NCI-H2029 treated with DMSO at 0.1 percent for 48 hours (cell line): ENCODE data around the gene ZNF92.
"Not testable (repeated sequence)": the region's sequence is repeated elsewhere in the genome, so short reads cannot be mapped to it uniquely, and the experiment has no call there.

ENCODE experiments used
- DNase-seq: peaks from one replicate; lab custom pipeline; 2025; lab: John Stamatoyannopoulos, UW

ZNF92 gene

DNA sequence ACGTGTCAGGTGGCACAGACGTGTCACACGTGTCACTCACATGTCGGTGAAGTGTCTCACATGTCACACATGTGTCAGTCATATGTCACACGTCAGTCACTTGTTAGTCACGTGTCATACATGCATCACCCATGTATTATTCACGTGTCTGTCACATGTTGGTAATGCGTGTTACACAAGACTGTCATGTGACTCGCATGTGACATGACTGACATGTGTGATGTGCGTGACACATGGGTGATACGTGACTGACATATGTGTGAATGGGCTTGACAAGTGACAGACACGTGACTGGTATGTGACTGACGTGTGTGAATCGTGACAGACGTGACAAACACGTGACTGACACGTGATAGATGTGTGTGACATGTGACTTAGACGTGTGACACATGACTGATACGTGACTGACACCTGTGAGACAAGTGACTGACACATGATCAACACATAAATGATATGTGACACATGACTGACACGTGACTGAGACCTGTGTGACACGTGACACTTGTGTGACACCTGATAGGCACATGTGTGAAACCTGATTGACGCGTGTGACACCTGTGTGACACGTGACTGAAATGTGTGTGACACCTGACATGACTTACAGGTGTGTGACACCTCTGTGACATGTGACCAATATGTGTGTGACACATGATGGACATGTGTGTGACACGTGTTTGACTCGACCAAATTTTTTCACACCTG is 56.1 kb downstream of the ZNF92 start:
- no peak for DNase-seq

DNA sequence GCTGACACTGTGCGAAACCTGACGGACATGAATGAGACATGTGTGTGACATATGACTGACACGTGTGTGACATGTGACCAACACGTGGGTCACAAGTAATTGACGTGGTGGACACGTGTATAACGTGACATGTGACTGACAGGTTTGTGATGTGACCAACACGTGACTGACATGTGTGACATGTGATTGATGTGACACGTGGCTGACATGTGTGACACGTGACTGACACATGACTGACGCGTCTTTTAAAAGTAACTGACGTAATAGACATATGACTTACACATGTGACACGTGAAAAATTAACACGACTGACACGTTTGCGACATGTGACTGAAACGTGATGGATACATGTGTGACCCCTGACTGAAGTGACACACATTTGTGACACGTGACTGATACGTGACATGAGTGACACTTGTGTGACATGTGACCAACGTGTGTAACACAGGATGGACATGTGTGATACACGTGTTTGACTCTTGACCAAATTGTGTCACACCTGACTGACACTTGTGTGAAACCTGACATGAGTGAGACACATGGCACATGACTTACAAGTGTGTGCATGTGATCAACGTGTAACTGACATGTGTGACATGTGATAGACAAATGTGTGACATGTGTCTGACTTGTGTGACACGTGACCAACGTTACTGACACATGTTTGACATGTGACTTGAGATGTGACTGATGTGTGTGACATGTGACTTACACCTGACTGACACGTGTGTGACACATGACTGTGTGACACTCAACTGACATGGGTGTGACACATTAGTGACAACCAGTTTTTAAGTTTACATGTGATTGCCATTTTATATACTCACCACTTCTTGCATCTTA is 56.9 kb downstream of the ZNF92 start:
- DNase-seq: no peak

DNA sequence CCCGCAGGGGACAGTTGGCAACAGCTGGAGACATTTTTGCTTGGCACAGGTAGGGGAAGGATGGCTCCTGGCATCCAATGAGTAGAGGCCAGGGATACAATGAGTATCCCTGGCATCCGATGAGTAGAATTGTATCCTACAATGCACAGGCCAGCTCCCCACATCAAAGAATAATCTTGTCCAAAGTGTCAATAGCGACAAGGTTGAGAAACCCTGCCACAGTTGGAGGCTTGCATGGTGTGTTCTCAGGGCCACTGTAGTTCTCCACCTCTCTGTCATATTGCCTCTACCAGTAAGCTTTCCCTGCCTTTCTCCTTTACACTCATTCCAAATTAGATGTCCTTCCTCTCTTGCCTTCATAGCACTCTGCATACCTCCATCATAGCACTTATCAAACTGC is 60.7 kb downstream of the ZNF92 start:
- DNase-seq: no peak

DNA sequence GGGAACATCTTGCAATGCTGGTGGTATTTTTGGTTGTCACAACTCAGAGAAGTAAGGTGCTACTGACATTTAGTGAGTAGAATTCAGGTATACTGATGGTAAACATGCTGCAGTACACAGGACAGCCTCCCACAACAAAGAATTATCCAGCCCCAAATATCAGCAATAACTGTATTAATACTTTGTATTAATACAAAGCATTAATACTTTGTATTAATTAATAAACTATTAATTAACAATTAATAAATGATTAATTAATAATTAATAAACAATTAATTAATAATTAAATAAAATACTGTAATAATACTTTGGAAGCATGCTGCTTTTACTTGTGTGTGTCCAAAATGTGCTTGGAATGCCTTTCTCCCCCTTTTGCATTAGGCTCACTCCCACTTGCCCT is 62.5 kb downstream of the ZNF92 start:
- DNase-seq: no peak

DNA sequence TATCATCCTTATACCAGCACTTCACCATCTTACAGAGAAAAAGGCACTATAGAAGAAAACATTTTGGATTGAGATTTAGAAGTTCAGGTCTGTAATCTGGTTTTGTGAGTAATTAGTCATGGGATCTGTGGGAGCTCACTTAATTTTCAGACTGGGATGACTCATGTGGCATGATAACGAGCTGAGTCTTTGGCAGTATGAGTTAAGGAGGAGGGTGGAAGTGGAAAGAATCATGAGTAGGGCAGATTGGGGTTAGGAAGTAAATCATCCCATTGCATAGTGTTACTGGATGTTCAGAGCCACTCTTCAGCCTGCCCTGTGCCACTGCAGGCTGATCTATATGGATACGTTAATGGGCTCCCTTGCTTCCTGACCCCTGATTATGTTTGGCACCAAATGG is 64.9 kb downstream of the ZNF92 start:
- no peak for DNase-seq

DNA sequence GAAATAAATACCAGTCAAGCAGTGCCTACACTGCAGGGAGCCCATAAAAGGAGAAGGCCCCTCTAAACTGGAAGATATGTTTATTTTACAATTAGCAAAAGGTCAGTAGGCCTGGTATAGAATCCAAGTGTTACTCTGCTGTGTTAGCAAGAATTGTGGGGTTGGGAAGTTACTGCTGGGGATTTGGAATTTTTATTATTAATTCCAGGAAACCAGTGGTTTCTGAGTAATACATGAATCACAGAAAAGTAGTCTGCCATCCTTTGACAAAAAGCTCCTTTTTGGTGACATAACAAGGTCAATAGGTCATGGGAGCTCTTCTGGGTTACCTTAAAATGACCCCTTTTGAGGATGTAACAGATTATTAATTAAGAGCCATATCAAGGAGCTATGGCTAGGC is 67.4 kb downstream of the ZNF92 start:
- no peak for DNase-seq

DNA sequence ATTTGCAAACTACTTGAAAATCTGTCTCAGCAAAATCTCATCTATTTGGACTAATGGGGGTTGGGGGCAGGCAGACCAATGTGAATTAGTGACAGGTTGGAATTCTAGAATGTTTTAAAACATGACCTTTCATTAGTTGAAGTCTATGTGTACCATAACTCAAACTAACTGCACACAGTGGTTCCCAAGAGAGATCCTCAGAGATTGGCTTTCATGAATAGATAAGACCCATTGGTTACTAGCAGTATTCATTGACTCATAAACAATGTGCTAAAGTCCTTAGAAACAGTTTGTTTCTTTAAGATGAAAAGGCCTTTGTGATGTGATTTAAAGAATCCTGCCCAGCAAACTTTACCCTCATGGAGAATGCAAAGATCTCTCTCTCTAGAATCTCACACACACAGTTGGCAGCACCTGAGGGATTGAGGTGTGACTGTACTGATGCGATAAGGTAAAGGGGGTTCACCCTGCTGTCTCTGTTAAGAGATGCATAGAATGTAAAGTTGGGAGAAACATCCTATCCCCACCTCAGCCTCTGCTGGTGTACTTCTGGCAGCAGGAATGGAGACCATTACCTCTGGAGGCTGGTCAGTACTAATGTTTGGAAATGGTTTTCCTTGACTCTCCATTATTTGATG is 70.7 kb downstream of the ZNF92 start:
- no peak for DNase-seq

DNA sequence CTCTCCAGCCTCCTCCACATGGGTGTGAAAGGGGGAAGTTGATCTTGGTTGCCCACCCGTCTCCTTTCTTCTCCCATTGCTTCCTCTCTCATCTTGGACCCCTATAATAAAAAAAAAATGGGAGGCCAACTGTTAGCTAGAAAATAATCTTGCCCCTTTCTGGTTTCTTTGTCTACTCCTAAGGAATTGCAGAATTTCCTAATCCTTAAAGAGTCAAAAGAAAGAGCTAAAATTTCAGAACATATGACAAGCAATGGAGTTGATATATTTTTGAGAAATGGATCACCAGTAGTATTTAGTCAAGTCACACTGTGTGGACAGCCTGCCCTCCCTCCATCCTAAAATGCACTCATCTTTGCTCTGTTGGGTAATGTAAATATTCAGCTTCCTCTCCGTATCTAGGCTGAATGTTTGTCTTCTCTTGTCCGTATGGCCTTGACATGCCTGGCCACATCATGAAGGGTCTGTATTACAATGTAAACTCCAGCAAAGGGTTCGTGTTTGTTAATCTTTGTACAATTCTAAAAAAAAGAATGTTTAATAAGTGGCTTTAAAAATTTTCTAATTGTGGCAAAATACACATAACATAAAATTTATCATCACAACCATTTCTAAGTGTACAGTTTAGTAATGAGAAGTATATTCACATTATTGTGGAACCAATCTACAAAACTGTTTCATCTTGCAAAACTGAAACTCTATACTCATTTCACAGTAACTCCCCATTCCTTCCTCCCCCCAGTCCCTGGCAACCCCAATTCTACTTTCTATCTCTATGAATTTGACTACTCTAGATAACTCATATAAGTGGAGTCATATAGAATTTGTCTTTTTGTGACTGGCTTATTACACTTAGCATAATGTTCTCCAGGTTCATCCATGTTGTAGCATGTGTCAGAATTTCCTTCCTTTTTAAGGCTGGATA is 71.5 kb downstream of the ZNF92 start:
- peak; percentile 61 for DNase-seq

DNA sequence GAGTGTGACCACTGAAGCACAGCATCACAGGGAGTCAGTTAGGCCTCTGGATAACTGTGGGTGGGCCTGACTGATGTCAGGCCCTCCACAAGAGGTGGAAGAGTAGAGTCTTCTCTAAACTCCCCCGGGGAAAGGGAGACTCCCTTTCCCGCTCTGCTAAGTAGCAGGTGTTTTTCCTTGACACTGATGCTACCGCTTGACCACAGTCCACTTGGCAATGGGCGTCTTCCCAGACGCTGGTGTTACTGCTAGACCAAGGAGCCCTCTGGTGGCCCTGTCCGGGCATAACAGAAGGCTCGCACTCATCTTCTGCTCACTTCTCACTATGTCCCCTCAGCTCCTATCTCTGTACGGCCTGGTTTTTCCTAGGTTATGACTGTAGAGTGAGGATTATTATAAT is 73.4 kb downstream of the ZNF92 start:
- not testable (repeated sequence) for DNase-seq

DNA sequence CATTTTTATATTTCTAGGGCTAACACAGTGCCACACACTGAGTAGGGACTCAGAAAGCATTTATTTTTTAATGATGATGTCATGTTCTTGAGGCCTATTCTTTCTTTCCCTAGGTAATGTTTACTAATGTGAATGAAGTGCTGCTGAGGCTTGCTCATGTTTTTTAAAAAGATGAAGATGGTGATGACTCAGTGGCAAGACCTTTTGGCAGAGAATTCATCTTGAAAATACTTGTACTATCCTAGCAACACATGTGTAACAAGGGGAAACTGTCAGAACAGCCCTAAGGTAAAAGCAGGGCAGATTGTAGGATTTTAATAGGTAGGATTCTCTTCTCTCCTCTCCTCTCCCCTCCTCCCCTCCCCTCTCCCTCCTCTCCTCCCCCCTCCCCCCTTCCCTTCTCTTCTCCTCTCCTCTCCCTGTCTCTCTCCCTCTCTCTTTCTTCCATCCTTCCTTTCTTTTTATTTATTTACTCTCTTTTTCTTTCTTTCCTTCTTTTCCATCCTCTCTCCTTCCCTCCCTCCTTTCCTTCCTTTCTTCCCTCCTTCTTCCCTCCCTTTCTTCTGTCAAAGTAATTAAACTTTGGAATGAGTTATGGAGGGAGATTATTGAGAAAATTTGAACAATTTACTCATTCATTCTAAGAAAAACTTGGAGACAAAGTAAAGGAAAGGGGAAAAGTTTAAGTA is 75.3 kb downstream of the ZNF92 start:
- peak; percentile 20 for DNase-seq

DNA sequence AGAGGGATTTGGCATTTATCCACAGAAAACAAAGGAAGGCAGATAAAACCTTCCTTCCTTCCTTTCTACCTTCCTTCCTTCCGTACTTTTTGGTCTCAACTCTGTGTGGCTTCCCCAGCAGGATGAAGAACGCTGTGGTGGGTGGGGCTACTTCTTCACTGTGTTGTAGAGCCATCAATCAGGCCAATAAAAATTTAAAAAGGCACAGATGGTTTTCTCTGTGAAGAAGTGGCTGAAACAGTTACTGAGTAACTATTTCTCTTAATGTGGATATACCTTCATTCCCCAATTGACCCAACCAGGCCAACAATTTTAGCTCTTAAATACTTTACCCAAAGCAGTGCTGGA is 75.8 kb downstream of the ZNF92 start:
- DNase-seq: no peak
